Testis (tissue), 2 donors: ENCODE data around the gene BEND5.

Source experiments
- POLR2A ChIP-seq: fragments of 450-650 bp; IDR thresholded peaks from one replicate; pipeline ENCODE4 v1.6.1; 2017; ENCODE audit warnings: antibody characterized with exemption, mild to moderate bottlenecking, moderate library complexity
- TF ChIP-seq, protein P1 (sequence below), 3 experiments: fragments of 450-650 bp in 2 of 3; fragments of 200-600 bp in 1 of 3; sonication (generic) in 1 of 3; IDR thresholded peaks; one replicate each; pipeline ENCODE4 v1.5.1; 2016 to 2019; ENCODE audit warnings: antibody characterized with exemption in 3 of 3, mild to moderate bottlenecking in 2 of 3, moderate library complexity in 1 of 3

DNA sequence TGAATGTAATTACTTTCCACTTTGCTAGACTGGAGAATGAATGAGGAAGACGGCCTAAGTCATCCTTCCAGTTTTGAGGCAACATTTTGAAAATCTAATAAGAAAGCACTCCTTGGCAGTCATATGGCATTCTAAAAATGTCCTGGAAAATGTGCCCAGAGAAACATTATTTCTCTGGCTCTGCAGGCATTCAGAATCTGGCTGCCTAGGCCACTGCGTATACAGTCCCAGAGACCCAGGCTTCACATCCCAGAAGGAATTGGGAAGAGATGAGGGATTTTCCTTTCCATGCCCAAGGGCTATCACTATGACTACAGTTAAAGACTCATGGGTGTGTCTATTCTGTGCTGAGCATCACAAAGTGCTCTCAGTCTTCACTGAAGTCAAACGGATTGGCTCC lies 92.9 kb downstream of the BEND5 start:
- TF ChIP-seq, protein P1, sequence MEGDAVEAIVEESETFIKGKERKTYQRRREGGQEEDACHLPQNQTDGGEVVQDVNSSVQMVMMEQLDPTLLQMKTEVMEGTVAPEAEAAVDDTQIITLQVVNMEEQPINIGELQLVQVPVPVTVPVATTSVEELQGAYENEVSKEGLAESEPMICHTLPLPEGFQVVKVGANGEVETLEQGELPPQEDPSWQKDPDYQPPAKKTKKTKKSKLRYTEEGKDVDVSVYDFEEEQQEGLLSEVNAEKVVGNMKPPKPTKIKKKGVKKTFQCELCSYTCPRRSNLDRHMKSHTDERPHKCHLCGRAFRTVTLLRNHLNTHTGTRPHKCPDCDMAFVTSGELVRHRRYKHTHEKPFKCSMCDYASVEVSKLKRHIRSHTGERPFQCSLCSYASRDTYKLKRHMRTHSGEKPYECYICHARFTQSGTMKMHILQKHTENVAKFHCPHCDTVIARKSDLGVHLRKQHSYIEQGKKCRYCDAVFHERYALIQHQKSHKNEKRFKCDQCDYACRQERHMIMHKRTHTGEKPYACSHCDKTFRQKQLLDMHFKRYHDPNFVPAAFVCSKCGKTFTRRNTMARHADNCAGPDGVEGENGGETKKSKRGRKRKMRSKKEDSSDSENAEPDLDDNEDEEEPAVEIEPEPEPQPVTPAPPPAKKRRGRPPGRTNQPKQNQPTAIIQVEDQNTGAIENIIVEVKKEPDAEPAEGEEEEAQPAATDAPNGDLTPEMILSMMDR (IDR thresholded peaks at IDR 0.05), result no peak
- TF ChIP-seq POLR2A, result no peak
